ENCODE measurements around the gene UHRF2.

The UHRF2 gene

DNA sequence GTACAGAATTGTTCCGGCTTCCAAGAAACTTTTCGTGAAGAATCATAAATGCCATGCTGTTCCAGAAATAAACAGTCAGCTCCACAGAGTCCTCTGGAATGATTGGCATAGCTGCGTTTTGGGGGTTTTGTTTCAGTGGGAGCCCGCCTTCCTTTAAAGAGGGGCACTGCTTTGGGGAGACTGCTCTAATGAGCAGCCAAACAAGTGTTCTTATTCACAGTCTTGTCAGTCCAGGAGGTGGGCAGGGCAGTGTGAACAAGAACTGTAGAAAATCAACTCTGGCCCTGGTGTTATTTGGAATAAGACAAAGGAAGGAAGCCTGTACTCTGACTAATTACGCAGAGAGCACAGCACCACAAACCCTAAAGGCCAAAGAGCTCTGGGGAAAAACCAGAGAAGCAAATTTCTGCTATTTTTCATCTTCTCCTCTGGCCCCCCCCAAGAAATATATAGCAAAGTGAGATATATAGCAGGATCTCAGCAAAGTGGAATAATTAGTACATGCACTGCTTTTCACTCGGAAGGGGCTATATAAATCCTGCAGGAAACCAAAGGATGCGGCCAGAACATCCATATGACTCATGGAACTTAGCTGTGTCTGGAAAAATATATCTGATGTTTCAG, 139.6 kb downstream of the UHRF2 start:
- in situ Hi-C loops (cut with MboI; ENCODE audit: low sequenced_read_pairs) = loop anchor here (25.0 kb wide), 2 partner anchors 90 to 665 kb away; partner anchors contain the start of gene MLANA

DNA sequence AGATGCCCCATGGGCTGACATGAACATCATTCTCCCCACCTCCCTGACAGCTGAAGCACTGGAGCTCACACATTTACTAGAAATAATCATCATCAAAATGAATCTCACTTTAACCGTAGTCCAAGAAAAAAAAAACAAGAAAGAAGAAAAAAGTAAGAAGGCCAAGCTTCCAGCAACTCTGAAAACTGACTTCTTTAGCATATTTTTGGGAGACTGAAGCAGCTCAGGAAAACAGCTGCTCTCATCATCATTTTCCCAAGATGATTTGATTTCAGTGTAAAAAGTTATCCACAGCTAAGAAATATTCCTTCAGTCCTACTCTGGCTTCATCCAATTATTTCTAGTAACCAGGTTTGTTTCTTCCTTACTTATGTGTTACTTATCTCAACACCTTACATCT, 140.9 kb downstream of the UHRF2 start:
- in situ Hi-C loops (cut with MboI; ENCODE audit: low sequenced_read_pairs) = loop anchor here (25.0 kb wide), 2 partner anchors 92 to 667 kb away; partner anchors contain the start of gene MLANA

All from HL-60/S4 treated with retinoic acid at 250 ng/mL for 4 days and 3 days (cell line).